Astrocyte (in vitro differentiated cells and primary cell): ENCODE results near the gene SMPDL3A.

Experiments
- EZH2 ChIP-seq: IDR thresholded peaks from 2 replicates; pipeline ENCODE4 v1.6.1; 2012; ENCODE audit warnings: mild to moderate bottlenecking, low read length, inconsistent platforms; ENCODE audit not compliant: insufficient read depth
- TF ChIP-seq, protein P1 (sequence below): IDR thresholded peaks from 2 replicates; pipeline ENCODE4 v1.5.1; 2011; ENCODE audit warnings: low read depth, mild to moderate bottlenecking, inconsistent platforms, low read length, moderate library complexity; ENCODE audit not compliant: insufficient read depth

DNA sequence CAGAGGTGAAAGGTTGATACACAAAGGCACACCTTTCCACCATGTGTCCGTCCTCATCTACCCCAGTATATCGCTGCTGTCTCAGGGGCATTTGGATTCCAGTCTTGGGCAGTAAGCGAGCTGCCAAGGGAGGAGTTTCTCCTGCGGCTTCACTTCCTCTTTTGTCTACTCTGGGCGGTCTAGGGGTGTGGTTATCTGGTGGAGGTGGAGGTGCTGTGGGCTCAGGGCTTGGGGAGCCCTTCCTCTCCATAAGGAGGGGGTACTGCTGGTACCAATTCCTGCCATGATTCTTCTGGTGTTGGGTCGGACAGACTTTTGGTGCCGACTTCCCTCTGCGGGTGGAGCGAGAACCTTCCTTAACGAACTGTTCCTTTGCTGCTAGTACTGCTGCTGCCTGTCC is 41.5 kb upstream of the SMPDL3A start:
- TF ChIP-seq, protein P1, sequence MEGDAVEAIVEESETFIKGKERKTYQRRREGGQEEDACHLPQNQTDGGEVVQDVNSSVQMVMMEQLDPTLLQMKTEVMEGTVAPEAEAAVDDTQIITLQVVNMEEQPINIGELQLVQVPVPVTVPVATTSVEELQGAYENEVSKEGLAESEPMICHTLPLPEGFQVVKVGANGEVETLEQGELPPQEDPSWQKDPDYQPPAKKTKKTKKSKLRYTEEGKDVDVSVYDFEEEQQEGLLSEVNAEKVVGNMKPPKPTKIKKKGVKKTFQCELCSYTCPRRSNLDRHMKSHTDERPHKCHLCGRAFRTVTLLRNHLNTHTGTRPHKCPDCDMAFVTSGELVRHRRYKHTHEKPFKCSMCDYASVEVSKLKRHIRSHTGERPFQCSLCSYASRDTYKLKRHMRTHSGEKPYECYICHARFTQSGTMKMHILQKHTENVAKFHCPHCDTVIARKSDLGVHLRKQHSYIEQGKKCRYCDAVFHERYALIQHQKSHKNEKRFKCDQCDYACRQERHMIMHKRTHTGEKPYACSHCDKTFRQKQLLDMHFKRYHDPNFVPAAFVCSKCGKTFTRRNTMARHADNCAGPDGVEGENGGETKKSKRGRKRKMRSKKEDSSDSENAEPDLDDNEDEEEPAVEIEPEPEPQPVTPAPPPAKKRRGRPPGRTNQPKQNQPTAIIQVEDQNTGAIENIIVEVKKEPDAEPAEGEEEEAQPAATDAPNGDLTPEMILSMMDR, result no peak
- no peak for TF ChIP-seq EZH2
